ENCODE data around the gene CLCN2. TPM values are rescaled to one million over a fixed set of nuclear protein-coding genes. Genes with fewer than 3 reads are reported as not detected.

CLCN2 gene
- polyA plus RNA-seq, 1 donor from 2014 or later = 13.4 TPM

- Histone ChIP-seq H3F3A (ENCODE audit: insufficient read depth, low read length, poor library complexity, severe bottlenecking) (no peaks in the 10 kb centered on the region), H3K79me2 (replicated peaks; ENCODE audit: insufficient read depth, low read length) (peaks cover 1% of the 10 kb centered on the region), H4K20me1 (ENCODE audit: insufficient read depth) (no peaks in the 10 kb centered on the region)
Measured at GRCh38 chr3:184306341-184306972, 54.9 kb downstream of the CLCN2 start.

GRCh38 chr3:184305577-184305976 lies 55.8 kb downstream of the CLCN2 start:
- Histone ChIP-seq H3K36me3 (ENCODE audit: insufficient read depth, low read length) (no peaks in the 10 kb centered on the region), H4K20me1 (ENCODE audit: insufficient read depth) (no peaks in the 10 kb centered on the region), H2AFZ (ENCODE audit: low read depth, low read length) (no peak overlapping the region), H3K9me2 (ENCODE audit: insufficient read depth, low read length) (no peaks in the 10 kb centered on the region), H3K27ac (ENCODE audit: low read length) (no peak overlapping the region), H3K9ac (ENCODE audit: low read length) (no peak overlapping the region), H3K79me2 (replicated peaks; ENCODE audit: insufficient read depth, low read length) (peaks cover 7% of the 10 kb centered on the region), H3K9me3 (ENCODE audit: low read length) (no peaks in the 10 kb centered on the region), H3K27me3 (ENCODE audit: insufficient read depth, low read depth, low read length) (no peaks in the 10 kb centered on the region), H3K4me2 (ENCODE audit: low read length) (no peak overlapping the region), H3K4me3 (ENCODE audit: low read length) (no peak overlapping the region), H3F3A (ENCODE audit: insufficient read depth, low read length, poor library complexity, severe bottlenecking) (no peaks in the 10 kb centered on the region)
- no peak for TF ChIP-seq EP300 (conservative IDR thresholded peaks at IDR 0.05; ENCODE audit: poor library complexity, severe bottlenecking)
- TF ChIP-seq TAF1 (IDR thresholded peaks at IDR 0.05; ENCODE audit: low read depth) = no peak
- TF ChIP-seq EZH2 (IDR thresholded peaks at IDR 0.05; ENCODE audit: borderline replicate concordance, insufficient read depth, low read length, poor library complexity, severe bottlenecking) = no peak
- TF ChIP-seq REST (IDR thresholded peaks at IDR 0.05; ENCODE audit: borderline replicate concordance) = no peak
- TF ChIP-seq SMC3 (conservative IDR thresholded peaks at IDR 0.05; ENCODE audit: poor library complexity) = peak; percentile 59

More at GRCh38 chr3:184306341-184306972, 54.9 kb downstream of the CLCN2 start:
- no peaks in the 10 kb centered on the region for H3K27me3 ChIP-seq (ENCODE audit: insufficient read depth, low read depth, low read length)
- H3K4me2 ChIP-seq (ENCODE audit: low read length) = no peak overlapping the region
- no peaks in the 10 kb centered on the region for H3K9me2 ChIP-seq (ENCODE audit: insufficient read depth, low read length)
- H3K36me3 ChIP-seq (ENCODE audit: insufficient read depth, low read length) = no peaks in the 10 kb centered on the region
- no peak overlapping the region for H3K9ac ChIP-seq (ENCODE audit: low read length)
- no peak for TF ChIP-seq RAD21 (conservative IDR thresholded peaks at IDR 0.05)
- TF ChIP-seq CTCF (IDR thresholded peaks at IDR 0.05; ENCODE audit: poor library complexity, severe bottlenecking) = no peak
- TF ChIP-seq EP300 (conservative IDR thresholded peaks at IDR 0.05; ENCODE audit: poor library complexity, severe bottlenecking) = no peak
- no peak for TF ChIP-seq MXI1 (conservative IDR thresholded peaks at IDR 0.05; ENCODE audit: poor library complexity, severe bottlenecking)
- TF ChIP-seq TAF1 (IDR thresholded peaks at IDR 0.05; ENCODE audit: low read depth) = no peak
- TF ChIP-seq POLR2AphosphoS5 (IDR thresholded peaks at IDR 0.05) = no peak
- TF ChIP-seq EZH2 (IDR thresholded peaks at IDR 0.05; ENCODE audit: borderline replicate concordance, insufficient read depth, low read length, poor library complexity, severe bottlenecking) = no peak
- TF ChIP-seq REST (IDR thresholded peaks at IDR 0.05; ENCODE audit: borderline replicate concordance) = no peak
- no peak for TF ChIP-seq SMC3 (conservative IDR thresholded peaks at IDR 0.05; ENCODE audit: poor library complexity)
- no peak overlapping the region for H3K27ac ChIP-seq (ENCODE audit: low read length)
- H3K9me3 ChIP-seq (ENCODE audit: low read length) = no peaks in the 10 kb centered on the region
- no peak overlapping the region for H3K4me3 ChIP-seq (ENCODE audit: low read length)
- no peak overlapping the region for H2AFZ ChIP-seq (ENCODE audit: low read depth, low read length)
